NCI-H345 (cell line): Measurements from ENCODE around the gene DFFA.
A peak's percentile ranks its signal among the peaks of the same experiment; 100 is the strongest.

Experiments used
- DNase-seq: peaks from one replicate; lab custom pipeline; 2025; lab: John Stamatoyannopoulos, UW

The DFFA gene, protein sequence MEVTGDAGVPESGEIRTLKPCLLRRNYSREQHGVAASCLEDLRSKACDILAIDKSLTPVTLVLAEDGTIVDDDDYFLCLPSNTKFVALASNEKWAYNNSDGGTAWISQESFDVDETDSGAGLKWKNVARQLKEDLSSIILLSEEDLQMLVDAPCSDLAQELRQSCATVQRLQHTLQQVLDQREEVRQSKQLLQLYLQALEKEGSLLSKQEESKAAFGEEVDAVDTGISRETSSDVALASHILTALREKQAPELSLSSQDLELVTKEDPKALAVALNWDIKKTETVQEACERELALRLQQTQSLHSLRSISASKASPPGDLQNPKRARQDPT

GRCh38 chr1:10472220-10473144, at the start of gene DFFA:
Gene DFFA (minus strand): TSS chr1:10472529. CDS start chr1:10472458, 71 bp downstream.
- DNase-seq = peak; percentile 97

DNA sequence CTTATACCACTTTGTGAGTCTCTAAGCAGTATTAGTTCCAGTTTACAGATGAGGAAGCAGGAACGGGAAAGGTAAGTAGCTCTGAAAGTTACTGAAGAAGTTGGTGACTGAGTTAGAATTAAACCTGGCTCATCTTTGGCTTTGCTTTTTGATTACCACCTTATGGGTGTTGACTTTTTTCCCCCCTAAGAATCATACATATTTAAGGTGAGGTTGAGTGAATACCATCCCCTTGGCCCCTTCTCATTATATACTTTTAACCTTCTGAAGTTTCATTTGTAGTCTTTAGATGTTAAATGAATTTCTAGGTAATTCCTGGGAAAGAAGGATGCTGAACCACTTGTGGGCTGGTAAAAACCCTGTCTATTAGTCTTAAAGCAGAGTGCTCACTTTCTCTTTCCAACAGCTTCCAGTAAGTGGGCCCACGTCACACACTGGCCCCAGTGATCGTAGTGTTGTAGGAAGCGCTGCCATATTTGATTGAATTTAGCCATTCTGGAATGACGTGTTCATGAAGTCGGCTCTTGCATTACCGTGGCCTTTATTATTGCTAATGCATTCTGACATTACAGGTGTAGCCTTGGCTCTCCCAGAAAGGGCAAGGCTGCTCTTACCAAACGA, 49.3 kb upstream of the DFFA start:
- no peak for DNase-seq

GRCh38 chr1:10520952-10521351, 48.6 kb upstream of the DFFA start:
- DNase-seq = no peak

- DNase-seq = no peak
Observed at GRCh38 chr1:10520497-10520896, 48.2 kb upstream of the DFFA start.

- DNase-seq = peak; percentile 22
Observed at GRCh38 chr1:10519016-10519417, 46.7 kb upstream of the DFFA start.

- no peak for DNase-seq
Observed at GRCh38 chr1:10517677-10517982, 45.3 kb upstream of the DFFA start.

GRCh38 chr1:10516925-10517676, 44.8 kb upstream of the DFFA start:
- DNase-seq = no peak

GRCh38 chr1:10515976-10516750, 43.8 kb upstream of the DFFA start:
- no peak for DNase-seq

DNA sequence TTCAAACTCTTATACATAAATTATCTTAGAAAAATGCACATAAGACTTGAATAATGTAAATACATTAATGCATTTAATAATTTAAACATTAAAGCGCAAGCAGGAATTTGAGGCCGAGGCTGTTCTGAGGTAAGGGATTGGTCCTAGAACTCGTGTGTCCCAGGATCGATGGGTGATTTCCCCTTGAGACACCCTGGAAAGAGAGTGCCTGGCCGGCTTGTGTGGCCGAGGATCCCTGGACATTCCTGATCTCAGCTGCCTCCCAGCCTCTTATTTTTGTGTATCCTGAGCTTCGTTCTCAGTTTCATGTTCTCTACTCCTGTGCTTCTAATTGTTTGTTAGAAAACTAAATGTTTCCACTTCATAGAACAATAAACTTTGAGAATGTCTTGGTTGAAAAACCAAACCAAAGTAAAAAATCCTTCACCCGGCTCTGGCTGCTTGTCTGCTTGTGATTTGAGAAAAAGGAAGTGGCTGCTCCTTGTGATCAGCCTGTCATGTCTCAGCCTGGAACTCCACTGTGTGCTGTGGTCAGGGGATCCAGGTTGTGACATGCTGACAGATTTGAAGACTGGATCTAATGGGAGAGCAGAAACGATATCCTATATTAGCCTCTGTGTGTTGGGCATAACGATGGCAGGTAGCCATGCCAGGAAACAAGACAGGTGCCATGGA, 43.1 kb upstream of the DFFA start:
- DNase-seq = no peak

- DNase-seq = peak; percentile 39
Observed at GRCh38 chr1:10514490-10515235, 42.3 kb upstream of the DFFA start.

DNA sequence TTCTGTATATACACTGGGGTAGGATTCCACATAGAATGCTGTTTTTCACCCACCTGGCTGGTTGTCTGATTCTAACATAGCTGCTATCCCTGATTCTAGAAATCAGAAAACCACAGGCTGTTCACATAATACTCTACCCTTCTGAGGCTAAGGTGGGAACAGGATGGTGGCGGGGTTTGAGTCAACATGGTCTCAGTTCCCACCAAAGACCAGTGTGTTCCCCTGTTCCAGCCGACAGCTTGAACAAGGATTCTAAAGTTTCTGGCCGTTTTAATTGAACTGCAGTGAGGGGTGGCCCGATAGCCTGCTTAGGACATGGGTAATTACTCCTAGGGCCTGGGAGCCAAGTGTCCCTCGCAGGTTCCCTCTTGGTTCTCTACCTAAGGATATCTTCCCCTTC, 40.9 kb upstream of the DFFA start:
- DNase-seq = no peak

DNA sequence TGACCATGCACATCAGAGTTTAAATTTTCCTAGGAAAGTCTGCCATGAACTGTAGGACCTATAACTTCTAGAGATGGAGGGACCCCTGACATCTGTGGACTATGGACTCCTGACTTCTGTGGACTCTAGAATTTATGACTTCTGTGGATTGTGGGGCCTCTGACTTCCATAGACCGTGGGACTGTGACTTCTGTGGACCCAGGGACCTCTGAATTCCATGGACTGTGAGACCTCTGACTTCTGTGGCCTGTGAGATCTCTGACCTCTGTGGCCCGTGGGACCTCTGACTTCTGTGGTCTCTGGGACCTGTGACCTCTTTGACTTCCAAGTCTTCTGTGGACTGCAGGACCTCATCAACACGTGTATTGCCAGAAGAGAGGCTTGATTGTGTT, 39.2 kb upstream of the DFFA start:
- no peak for DNase-seq

DNA sequence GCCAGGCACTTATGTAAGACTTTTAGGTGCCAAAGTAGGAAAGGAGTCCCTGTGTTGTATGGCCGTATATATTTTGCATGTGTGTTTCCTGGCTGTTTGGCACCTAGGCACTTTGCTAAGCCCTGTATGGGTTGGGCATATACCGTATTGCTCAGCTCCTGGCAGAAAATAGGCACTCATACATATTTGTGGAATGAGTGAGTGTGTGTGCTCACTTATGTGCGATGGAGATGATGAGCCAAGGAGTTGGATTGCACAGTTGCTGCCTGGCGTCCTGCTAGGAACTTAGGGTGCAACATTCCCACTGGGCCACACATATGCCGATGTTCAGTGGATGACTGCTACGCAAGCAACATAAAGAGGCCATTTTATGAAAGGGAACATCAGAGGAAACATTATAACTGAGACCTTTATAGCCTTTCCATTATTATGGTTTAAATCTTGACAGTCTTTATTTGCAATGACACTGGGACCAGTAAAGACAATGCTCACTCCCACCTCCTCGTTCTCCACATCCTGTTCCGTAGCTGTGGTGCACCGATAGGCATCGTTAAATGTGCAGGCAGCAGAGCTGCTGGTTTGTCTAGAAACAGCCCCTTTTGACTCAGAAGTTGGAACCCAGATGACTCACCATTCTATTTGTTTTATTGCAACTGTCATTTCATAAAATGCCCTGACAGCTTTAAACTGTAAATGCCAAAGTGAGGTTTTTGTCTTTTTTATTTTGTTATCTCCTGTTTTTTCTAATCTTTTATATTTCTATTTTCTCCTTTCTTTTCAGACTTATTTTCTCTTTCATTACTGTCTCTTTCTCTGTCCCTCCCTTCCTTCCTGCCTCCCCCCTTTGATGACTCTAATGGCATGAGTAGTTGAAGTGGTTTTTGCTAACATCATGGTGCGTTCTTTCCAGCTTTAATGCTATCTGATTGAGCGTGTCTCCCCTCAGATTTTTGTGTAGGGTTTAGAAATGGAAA, 38.5 kb upstream of the DFFA start:
- DNase-seq = peak; percentile 25

DNA sequence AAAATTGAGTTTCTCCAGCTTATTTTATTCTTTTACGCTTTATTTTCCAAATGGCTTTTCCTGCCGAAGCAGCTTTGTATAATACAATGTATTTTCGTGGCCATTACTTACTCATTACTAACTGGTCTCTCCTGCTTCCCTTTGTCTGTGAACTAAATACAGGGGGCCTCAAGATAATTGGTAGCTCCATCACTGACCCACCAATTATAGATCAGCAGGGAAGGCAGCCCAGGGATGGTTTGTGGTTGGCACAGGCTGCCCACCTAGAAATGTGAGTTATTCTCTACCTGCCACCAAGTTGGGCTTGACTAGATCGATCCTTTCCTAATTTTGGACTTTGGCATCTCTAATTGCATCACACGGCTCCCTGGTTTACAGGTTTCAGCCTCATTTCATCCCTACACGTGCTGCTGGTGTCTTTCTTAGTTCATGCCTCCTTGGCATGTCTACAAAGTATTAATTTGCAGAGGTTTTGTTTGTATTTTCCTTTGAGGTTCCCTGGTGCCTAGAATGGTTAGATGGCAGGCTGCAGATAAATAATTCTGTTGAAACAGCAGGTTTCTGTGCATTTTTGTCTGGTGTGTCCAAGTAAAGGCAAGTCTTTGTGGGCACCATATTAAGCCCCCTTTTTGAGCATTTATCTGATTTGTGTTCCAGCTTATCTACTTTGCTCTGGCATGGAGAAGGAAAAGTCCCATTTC, 37.6 kb upstream of the DFFA start:
- no peak for DNase-seq

DNA sequence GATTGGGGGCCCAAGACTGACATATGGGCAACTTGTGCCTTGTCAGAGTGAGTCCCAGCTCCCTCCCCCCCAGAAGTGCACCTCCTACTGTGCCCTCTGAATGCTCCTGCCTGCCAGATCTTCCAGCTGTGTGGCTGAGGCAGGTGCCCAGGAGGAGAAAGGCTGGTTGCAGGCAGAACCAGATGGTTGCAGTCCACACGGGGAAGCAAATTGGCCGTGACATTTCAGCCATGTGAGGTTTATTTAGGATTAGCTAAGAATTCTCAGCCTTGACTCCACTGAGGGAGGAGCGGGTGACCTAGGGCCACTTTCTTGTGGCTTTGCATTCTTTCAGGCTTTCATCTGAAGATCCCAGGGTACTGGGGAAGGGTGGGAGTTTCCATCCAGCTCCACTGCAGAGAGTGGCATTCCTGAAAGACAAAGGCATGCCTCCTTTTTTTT, 36.2 kb upstream of the DFFA start:
- DNase-seq = peak; percentile 86

GRCh38 chr1:10507111-10507879, 35.0 kb upstream of the DFFA start:
- peak; percentile 80 for DNase-seq

- DNase-seq = no peak
Observed at GRCh38 chr1:10506677-10507047, 34.3 kb upstream of the DFFA start.
